ENCODE results near the gene CCR7. TPM values are rescaled to one million over a fixed set of nuclear protein-coding genes. Genes with fewer than 3 reads are reported as not detected.

CCR7 gene
- polyA plus RNA-seq, 2 of the 4 experiments (the other 2 are of a cell fraction) = 0.84 to 1.4 TPM

DNA sequence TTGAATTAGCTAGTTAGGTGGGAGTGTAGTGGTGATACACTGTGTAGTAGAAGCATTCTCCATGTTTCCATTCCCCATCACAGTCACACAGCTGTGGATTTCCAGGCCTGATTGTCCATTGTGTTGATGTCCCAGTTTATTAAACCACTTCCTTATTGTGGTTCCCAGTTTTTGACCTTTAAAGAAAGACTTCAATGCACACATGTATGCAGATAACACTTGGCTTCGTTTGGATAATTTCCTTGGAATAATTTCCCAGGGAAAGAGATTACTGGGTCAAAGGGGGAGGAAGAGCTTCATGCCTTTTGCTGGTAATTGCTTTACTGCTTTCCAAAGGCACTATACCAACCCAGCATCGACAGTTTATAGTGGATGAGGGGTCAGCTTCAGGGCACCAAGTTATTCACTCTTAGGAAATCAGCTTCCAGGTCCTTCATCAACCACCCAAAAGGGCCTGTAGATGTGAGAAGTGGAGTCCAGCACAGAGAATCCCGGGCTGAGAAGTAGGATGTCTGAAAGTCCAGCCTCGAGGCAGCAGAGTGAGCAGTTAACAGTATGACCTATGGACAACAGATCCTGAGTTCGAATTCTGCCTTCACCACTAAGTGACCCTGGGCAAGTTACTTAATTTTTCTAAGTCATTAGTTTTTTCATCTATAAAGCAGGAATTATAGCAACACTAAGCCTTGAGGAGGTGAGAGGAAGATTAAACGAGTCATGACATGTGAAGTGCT lies 32.6 kb downstream of the CCR7 start:
- H3K4me1 ChIP-seq = peaks cover 71% of the 10 kb centered on the region

DNA sequence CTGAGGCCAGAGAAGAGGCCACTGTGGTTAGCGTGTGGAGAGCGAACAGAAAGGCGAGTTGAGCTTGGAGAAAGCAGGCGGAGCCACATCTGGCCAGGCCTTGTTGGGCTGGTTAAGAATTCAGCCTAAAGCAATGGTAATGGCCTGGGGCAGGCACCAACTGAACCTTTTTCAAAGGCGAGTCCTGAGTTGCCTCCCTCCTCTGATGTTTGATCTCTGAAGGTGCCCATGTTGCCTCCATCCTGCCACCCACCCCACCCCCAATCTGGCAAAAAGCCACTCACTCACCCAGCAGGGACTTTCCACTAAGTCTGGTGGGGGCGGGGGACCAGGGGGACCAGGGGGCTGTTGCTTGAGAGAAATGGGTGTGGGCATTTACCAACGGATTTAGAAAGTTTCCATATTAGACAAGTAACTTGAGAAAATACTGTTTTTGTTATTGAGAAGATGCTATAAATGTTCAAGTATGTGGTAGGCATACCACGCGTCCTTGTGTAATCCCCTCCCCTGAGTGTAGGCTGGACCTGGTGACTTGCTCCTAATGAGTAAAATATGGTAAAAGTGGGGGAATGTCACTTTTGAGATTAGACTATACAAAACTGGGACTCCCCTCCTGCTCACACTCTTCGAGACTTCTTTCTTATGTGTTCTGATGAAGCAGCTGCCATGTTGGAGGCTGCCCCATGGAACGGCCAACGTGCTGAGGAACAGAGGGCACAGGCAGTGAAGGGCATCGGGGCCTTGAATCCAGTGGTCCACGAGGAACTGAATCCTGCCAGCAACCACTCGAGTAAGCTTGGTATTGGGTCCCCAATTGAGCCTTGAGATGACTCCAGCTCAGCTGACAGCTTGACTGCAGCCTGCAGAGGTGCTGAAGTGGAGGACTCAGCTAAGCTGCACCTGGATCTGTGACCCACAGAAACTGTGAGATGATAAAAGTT lies 34.0 kb downstream of the CCR7 start:
- Histone ChIP-seq H3K4me2 (peak overlapping the region; percentile 7; the same call in 1 of the 3 replicates), H3K27ac (peak overlapping the region; percentile 95 to 99), H3K9me3 (peaks cover 12% of the 10 kb centered on the region), H3K4me1 (peaks cover 57% of the 10 kb centered on the region), H3K4me3 (no peak overlapping the region)
- ChIA-PET POLR2A (interaction anchor here (0.9 to 9.7 kb wide), 9 partner anchors 20 to 168 kb away, joined by 3 to 177 read pairs (median 26); partner anchors contain the start of gene TOP2A), CTCF (interaction anchor here (1.0 to 36.6 kb wide), 21 partner anchors 8 to 1135 kb away, joined by 3 to 1144 read pairs (median 19); partner anchors contain the start of genes CCR7, IGFBP4 and TOP2A)
- FAIRE-seq (no peak), ATAC-seq (no peak), DNase-seq (ENCODE audit: low read depth in 1 of 2, low spot score in 1 of 2) (no peak)
- 93% methylated on average over 14 of the region's 15 CpGs for WGBS (ENCODE audit: missing lambda C conversion rate)
- TF ChIP-seq, protein P1, sequence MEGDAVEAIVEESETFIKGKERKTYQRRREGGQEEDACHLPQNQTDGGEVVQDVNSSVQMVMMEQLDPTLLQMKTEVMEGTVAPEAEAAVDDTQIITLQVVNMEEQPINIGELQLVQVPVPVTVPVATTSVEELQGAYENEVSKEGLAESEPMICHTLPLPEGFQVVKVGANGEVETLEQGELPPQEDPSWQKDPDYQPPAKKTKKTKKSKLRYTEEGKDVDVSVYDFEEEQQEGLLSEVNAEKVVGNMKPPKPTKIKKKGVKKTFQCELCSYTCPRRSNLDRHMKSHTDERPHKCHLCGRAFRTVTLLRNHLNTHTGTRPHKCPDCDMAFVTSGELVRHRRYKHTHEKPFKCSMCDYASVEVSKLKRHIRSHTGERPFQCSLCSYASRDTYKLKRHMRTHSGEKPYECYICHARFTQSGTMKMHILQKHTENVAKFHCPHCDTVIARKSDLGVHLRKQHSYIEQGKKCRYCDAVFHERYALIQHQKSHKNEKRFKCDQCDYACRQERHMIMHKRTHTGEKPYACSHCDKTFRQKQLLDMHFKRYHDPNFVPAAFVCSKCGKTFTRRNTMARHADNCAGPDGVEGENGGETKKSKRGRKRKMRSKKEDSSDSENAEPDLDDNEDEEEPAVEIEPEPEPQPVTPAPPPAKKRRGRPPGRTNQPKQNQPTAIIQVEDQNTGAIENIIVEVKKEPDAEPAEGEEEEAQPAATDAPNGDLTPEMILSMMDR (IDR thresholded peaks at IDR 0.05) = no peak
- TF ChIP-seq NR3C1 (IDR thresholded peaks at IDR 0.05) = no peak
- TF ChIP-seq ESRRA (IDR thresholded peaks at IDR 0.05; ENCODE audit: borderline replicate concordance, low read length) = no peak
- TF ChIP-seq HOXB13 (CRISPR knock-in tag; IDR thresholded peaks at IDR 0.05; ENCODE audit: low read depth) = peak; percentile 62
- no peak for TF ChIP-seq TFCP2L1 (CRISPR knock-in tag; IDR thresholded peaks at IDR 0.05)
- TF ChIP-seq KDM1A (IDR thresholded peaks at IDR 0.05; ENCODE audit: low read depth) = no peak
- TF ChIP-seq EHF (CRISPR knock-in tag; IDR thresholded peaks at IDR 0.05) = 0 out of 2 replicates have a peak, but pooled peaks have one; percentile 41
- TF ChIP-seq FOXS1 (CRISPR knock-in tag; IDR thresholded peaks at IDR 0.05) = no peak
- TF ChIP-seq, protein P2, sequence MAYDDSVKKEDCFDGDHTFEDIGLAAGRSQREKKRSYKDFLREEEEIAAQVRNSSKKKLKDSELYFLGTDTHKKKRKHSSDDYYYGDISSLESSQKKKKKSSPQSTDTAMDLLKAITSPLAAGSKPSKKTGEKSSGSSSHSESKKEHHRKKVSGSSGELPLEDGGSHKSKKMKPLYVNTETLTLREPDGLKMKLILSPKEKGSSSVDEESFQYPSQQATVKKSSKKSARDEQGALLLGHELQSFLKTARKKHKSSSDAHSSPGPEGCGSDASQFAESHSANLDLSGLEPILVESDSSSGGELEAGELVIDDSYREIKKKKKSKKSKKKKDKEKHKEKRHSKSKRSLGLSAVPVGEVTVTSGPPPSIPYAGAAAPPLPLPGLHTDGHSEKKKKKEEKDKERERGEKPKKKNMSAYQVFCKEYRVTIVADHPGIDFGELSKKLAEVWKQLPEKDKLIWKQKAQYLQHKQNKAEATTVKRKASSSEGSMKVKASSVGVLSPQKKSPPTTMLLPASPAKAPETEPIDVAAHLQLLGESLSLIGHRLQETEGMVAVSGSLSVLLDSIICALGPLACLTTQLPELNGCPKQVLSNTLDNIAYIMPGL (CRISPR knock-in tag; IDR thresholded peaks at IDR 0.05; ENCODE audit: borderline replicate concordance) = no peak
- peak; percentile 56; the same call in 1 of the 2 replicates for TF ChIP-seq HOXB5 (CRISPR knock-in tag; IDR thresholded peaks at IDR 0.05)
- TF ChIP-seq CBX2 (IDR thresholded peaks at IDR 0.05; ENCODE audit: borderline replicate concordance, low read depth) = no peak
- no peak for TF ChIP-seq MYC (IDR thresholded peaks at IDR 0.05; ENCODE audit: borderline replicate concordance, low read length)
- TF ChIP-seq RARB (CRISPR knock-in tag; IDR thresholded peaks at IDR 0.05) = no peak
- TF ChIP-seq FOSB (CRISPR knock-in tag; IDR thresholded peaks at IDR 0.05) = peak; percentile 31; the same call in 1 of the 2 replicates
- no peak for TF ChIP-seq NFE2L2 (conservative IDR thresholded peaks at IDR 0.05; ENCODE audit: low read length)
- no peak for TF ChIP-seq GATA3 (IDR thresholded peaks at IDR 0.05; ENCODE audit: borderline replicate concordance)
- TF ChIP-seq CEBPB (IDR thresholded peaks at IDR 0.05) = no peak

More for the DNA sequence above, 32.6 kb downstream of the CCR7 start:
- ChIA-PET CTCF (interaction anchor here (0.6 to 36.6 kb wide), 39 partner anchors 11 to 1148 kb away, joined by 3 to 1144 read pairs (median 7); partner anchors contain the start of genes CCR7, GJD3, IGFBP4 and TNS4), POLR2A (interaction anchor here (0.6 to 9.7 kb wide), 23 partner anchors 10 to 171 kb away, joined by 3 to 177 read pairs (median 9); partner anchors contain the start of genes IGFBP4 and TOP2A)
- Histone ChIP-seq H3K4me3 (no peak overlapping the region), H3K4me2 (peak overlapping the region; percentile 60), H3K27ac (peak overlapping the region; percentile 95 to 99), H3K9me3 (no peaks in the 10 kb centered on the region)
- FAIRE-seq (peak; percentile 43), DNase-seq (ENCODE audit: low read depth in 1 of 2, low spot score in 1 of 2) (peak in 1 of 2 experiments; percentile 63), ATAC-seq (peak in 1 of 2 experiments; percentile 25; a peak in 3 of 6 replicates)
- TF ChIP-seq FOXS1 (CRISPR knock-in tag; IDR thresholded peaks at IDR 0.05) = no peak
- TF ChIP-seq, protein P1 (IDR thresholded peaks at IDR 0.05) = no peak
- peak; percentile 60; the same call in 1 of the 2 replicates for TF ChIP-seq HOXB5 (CRISPR knock-in tag; IDR thresholded peaks at IDR 0.05)
- TF ChIP-seq, protein P3, sequence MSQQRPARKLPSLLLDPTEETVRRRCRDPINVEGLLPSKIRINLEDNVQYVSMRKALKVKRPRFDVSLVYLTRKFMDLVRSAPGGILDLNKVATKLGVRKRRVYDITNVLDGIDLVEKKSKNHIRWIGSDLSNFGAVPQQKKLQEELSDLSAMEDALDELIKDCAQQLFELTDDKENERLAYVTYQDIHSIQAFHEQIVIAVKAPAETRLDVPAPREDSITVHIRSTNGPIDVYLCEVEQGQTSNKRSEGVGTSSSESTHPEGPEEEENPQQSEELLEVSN (IDR thresholded peaks at IDR 0.05; ENCODE audit: borderline replicate concordance, low read depth) = no peak
- TF ChIP-seq CHD4 (IDR thresholded peaks at IDR 0.05; ENCODE audit: borderline replicate concordance) = no peak; the same call in 1 of the 2 replicates
- TF ChIP-seq, protein P4, sequence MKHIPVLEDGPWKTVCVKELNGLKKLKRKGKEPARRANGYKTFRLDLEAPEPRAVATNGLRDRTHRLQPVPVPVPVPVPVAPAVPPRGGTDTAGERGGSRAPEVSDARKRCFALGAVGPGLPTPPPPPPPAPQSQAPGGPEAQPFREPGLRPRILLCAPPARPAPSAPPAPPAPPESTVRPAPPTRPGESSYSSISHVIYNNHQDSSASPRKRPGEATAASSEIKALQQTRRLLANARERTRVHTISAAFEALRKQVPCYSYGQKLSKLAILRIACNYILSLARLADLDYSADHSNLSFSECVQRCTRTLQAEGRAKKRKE (CRISPR knock-in tag; IDR thresholded peaks at IDR 0.05; ENCODE audit: low read depth) = 0 out of 2 replicates have a peak, but pooled peaks have one; percentile 6
- TF ChIP-seq KDM1A (IDR thresholded peaks at IDR 0.05; ENCODE audit: low read depth) = no peak
- TF ChIP-seq EHMT2 (IDR thresholded peaks at IDR 0.05; ENCODE audit: low read depth) = no peak
- TF ChIP-seq FOSL2 (IDR thresholded peaks at IDR 0.05) = no peak
- 0 out of 2 replicates have a peak, but pooled peaks have one; percentile 10 for TF ChIP-seq FOSL2 (CRISPR knock-in tag; IDR thresholded peaks at IDR 0.05)
- TF ChIP-seq HOXB13 (CRISPR knock-in tag; IDR thresholded peaks at IDR 0.05; ENCODE audit: low read depth) = peak; percentile 49
- TF ChIP-seq SMC3 (IDR thresholded peaks at IDR 0.05) = no peak
- TF ChIP-seq TFCP2L1 (CRISPR knock-in tag; IDR thresholded peaks at IDR 0.05) = no peak; the same call in 1 of the 2 replicates
- TF ChIP-seq POLR2A (IDR thresholded peaks at IDR 0.05; ENCODE audit: low read length) = no peak
- WGBS (ENCODE audit: missing lambda C conversion rate) = 36% methylated on average over 6 of the region's 6 CpGs
